Measurements from ENCODE around the gene HIVEP1.

DNA sequence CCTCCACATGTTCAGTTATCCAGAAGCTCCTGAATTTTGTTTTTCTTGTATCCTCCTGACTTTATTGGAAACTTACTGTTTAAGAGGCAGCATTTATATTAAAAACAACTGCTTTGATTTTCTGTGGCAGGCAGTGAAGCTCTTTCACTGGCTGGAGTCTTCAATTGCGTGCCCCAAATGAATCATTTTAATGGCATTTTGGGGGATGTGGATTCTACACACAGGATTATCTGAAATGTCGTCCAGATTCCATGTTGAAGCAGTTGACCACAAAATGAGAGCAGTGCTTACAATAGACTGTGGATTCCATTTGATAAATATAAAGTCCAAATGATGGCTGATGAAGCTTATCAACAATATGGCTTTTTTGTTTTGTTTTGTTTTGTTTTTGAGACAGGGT is 41.0 kb upstream of the HIVEP1 start:
- TF ChIP-seq, protein P1, sequence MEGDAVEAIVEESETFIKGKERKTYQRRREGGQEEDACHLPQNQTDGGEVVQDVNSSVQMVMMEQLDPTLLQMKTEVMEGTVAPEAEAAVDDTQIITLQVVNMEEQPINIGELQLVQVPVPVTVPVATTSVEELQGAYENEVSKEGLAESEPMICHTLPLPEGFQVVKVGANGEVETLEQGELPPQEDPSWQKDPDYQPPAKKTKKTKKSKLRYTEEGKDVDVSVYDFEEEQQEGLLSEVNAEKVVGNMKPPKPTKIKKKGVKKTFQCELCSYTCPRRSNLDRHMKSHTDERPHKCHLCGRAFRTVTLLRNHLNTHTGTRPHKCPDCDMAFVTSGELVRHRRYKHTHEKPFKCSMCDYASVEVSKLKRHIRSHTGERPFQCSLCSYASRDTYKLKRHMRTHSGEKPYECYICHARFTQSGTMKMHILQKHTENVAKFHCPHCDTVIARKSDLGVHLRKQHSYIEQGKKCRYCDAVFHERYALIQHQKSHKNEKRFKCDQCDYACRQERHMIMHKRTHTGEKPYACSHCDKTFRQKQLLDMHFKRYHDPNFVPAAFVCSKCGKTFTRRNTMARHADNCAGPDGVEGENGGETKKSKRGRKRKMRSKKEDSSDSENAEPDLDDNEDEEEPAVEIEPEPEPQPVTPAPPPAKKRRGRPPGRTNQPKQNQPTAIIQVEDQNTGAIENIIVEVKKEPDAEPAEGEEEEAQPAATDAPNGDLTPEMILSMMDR (conservative IDR thresholded peaks at IDR 0.05), result no peak
- no peak for TF ChIP-seq EZH2 (IDR thresholded peaks at IDR 0.05; ENCODE audit: low read depth)

All from PC-9 (cell line).